CD14-positive monocyte (primary cell): ENCODE results near the gene RBPMS2. TPM values are rescaled to one million over a fixed set of nuclear protein-coding genes. Genes with fewer than 3 reads are reported as not detected.

Experiments used
- DNase-seq, 3 donors: peaks; one replicate each; pipeline ENCODE4 v3.0.0-alpha.2; 2011 to 2022
- H2AFZ ChIP-seq: 2 replicates; pipeline ENCODE4 v1.6.0; 2012; ENCODE audit warnings: mild to moderate bottlenecking, low read depth, low read length, inconsistent platforms; ENCODE audit not compliant: insufficient read depth, poor library complexity, severe bottlenecking
- H3K27ac ChIP-seq, 2 donors: 1 replicate in 1 of 2; 2 replicates in 1 of 2; pipeline ENCODE4 v1.5.1; 2012 to 2013; ENCODE audit warnings: low read length in 2 of 2, control low read depth in 1 of 2, inconsistent platforms in 1 of 2, low read depth in 1 of 2, mild to moderate bottlenecking in 1 of 2
- H3K27me3 ChIP-seq, 2 donors: one replicate each; pipeline versions ENCODE4 v1.6.0 to v1.6.1; 2011 to 2013; ENCODE audit warnings: low read length in 2 of 2; ENCODE audit not compliant: control insufficient read depth in 2 of 2, insufficient read depth in 2 of 2
- H3K36me3 ChIP-seq, 2 donors: replicated peaks in 1 of 2; 1 replicate in 1 of 2; 2 replicates in 1 of 2; pipeline versions ENCODE4 v1.5.1 to v1.6.1; 2012 to 2013; ENCODE audit warnings: low read length in 2 of 2, control low read depth in 1 of 2, inconsistent platforms in 1 of 2, mild to moderate bottlenecking in 1 of 2; ENCODE audit not compliant: insufficient read depth in 2 of 2, control insufficient read depth in 1 of 2
- H3K4me1 ChIP-seq, 2 donors: 1 replicate in 1 of 2; 2 replicates in 1 of 2; pipeline versions ENCODE4 v1.5.1 to v1.6.1; 2012 to 2013; ENCODE audit warnings: low read length in 2 of 2, control low read depth in 1 of 2, inconsistent platforms in 1 of 2, mild to moderate bottlenecking in 1 of 2, moderate library complexity in 1 of 2; ENCODE audit not compliant: insufficient read depth in 2 of 2, control insufficient read depth in 1 of 2
- H3K4me2 ChIP-seq: replicated peaks from 2 replicates; pipeline ENCODE3; 2012; ENCODE audit warnings: low read length, moderate library complexity, mild to moderate bottlenecking; ENCODE audit not compliant: poor library complexity, severe bottlenecking; ENCODE audit errors: extremely low read depth
- H3K4me3 ChIP-seq, 3 experiments: fragments of 200-600 bp in 1 of 3; sonication (generic) in 1 of 3; replicated peaks in 1 of 3; 1 replicate in 2 of 3; 2 replicates in 1 of 3; pipeline ENCODE4 v1.5.1; 2011 to 2013; ENCODE audit warnings: low read length in 3 of 3, mild to moderate bottlenecking in 3 of 3, control low read depth in 2 of 3, low read depth in 2 of 3, inconsistent platforms in 1 of 3, moderate library complexity in 1 of 3
- H3K79me2 ChIP-seq: 2 replicates; pipeline ENCODE4 v1.6.0; 2012; ENCODE audit warnings: mild to moderate bottlenecking, control low read depth, inconsistent platforms, low read length, moderate library complexity; ENCODE audit not compliant: insufficient read depth
- H3K9ac ChIP-seq: 2 replicates; pipeline ENCODE4 v1.6.0; 2017; ENCODE audit warnings: low read length, mild to moderate bottlenecking; ENCODE audit not compliant: insufficient read depth, poor library complexity, severe bottlenecking
- H3K9me3 ChIP-seq, 2 donors: replicated peaks in 1 of 2; 1 replicate in 1 of 2; 2 replicates in 1 of 2; pipeline versions ENCODE4 v1.5.1 to v1.6.1; 2012 to 2013; ENCODE audit warnings: low read length in 2 of 2, control low read depth in 1 of 2; ENCODE audit not compliant: control insufficient read depth in 1 of 2, insufficient read depth in 1 of 2
- H4K20me1 ChIP-seq: 2 replicates; pipeline ENCODE4 v1.6.0; 2012; ENCODE audit warnings: mild to moderate bottlenecking, low read length, control low read depth, moderate library complexity; ENCODE audit not compliant: insufficient read depth
- H3K27ac Mint-ChIP-seq, 7 donors: one replicate each; pipeline ENCODE4 v1.8.0; 2020; ENCODE audit warnings: mild to moderate bottlenecking in 7 of 7, mixed read lengths in 7 of 7, moderate library complexity in 6 of 7, inconsistent platforms in 2 of 7
- H3K27me3 Mint-ChIP-seq, 3 donors: one replicate each; pipeline ENCODE4 v1.8.0; 2021 to 2022; ENCODE audit warnings: low read depth in 3 of 3, mild to moderate bottlenecking in 3 of 3, mixed read lengths in 3 of 3, moderate library complexity in 3 of 3, inconsistent platforms in 1 of 3
- H3K36me3 Mint-ChIP-seq, 2 donors: one replicate each; pipeline ENCODE4 v1.8.0; 2020; ENCODE audit warnings: mixed read lengths in 2 of 2, inconsistent platforms in 1 of 2, mild to moderate bottlenecking in 1 of 2
- H3K4me1 Mint-ChIP-seq: one replicate; pipeline ENCODE4 v1.8.0; 2020; ENCODE audit warnings: mild to moderate bottlenecking, mixed read lengths
- H3K4me3 Mint-ChIP-seq, 2 donors: one replicate each; pipeline ENCODE4 v1.8.0; 2020; ENCODE audit warnings: mild to moderate bottlenecking in 2 of 2, mixed read lengths in 2 of 2, moderate library complexity in 1 of 2
- H3K9me3 Mint-ChIP-seq, 7 donors: one replicate each; pipeline ENCODE4 v1.8.0; 2020 to 2022; ENCODE audit warnings: mixed read lengths in 7 of 7, mild to moderate bottlenecking in 6 of 7, moderate library complexity in 6 of 7, inconsistent platforms in 2 of 7
- WGBS: methylation state at CpG from one replicate; pipeline ENCODE4 v1.1.5; 2013; ENCODE audit warnings: missing lambda C conversion rate; ENCODE audit not compliant: insufficient coverage; 5-methylcytosine and 5-hydroxymethylcytosine counted together
- intact Hi-C, 2 donors: fragments of 100-400 bp; cut with micrococcal nuclease; formaldehyde crosslinking; loops; one replicate each; pipeline versions ENCODE4 v1.15.0 to v1.15.1; 2023
- polyA plus RNA-seq, 3 donors: library from polyadenylated mRNA; depleted of rRNA in 1 of 3; unstranded in 2 of 3; stranded (reverse) in 1 of 3; fragments of 300-500 nt in 2 of 3; fragments of >200 nt in 1 of 3; fragmentation: Illumina TruSeq in 2 of 3; gene quantifications; 1 replicate in 2 of 3; 2 replicates in 1 of 3; pipeline ENCODE4 v1.2.3, GENCODE V29; 2012 to 2021
- TF ChIP-seq, protein P1 (sequence below): fragments of 200-600 bp; IDR thresholded peaks from one replicate; pipeline ENCODE4 v1.8.0; 2022; ENCODE audit warnings: antibody characterized with exemption, mild to moderate bottlenecking

Gene RBPMS2
- polyA plus RNA-seq, 3 donors, result not detected

DNA sequence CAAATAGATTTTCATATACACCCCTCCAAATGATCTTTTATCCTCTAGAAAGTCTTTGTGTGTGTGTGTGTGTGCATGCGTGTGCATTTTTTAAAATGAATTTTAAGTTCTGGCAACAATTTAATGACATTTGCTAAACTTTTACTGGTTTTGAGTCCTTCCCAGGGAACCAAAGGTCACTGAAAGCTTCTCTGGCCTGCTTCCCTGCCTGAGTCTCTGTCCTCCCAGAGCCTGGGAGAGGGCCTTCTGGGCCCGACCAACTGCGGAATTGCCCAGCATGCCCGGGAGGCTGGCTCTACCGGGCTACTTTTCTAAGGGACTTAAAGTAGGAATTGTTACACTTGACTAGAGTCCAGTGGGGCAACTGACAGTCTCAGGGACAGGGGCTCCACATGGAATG lies 7.4 kb upstream of the RBPMS2 start:
- Histone ChIP-seq H3K27me3 (peaks cover 0 to 15% of the 10 kb centered on the region in 2 donors), H3K4me1 (no peaks in the 10 kb centered on the region), H3K36me3 (no peaks in the 10 kb centered on the region), H3K79me2 (no peaks in the 10 kb centered on the region), H4K20me1 (no peaks in the 10 kb centered on the region), H3K27ac (no peak overlapping the region), H3K9ac (no peak overlapping the region), H3K4me3 (no peak overlapping the region), H2AFZ (no peak overlapping the region), H3K9me3 (no peaks in the 10 kb centered on the region), H3K4me2 (no peak overlapping the region)
- H3K4me1 Mint-ChIP-seq, result no peaks in the 10 kb centered on the region
- peaks cover 0 to 3% (median 0%) of the 10 kb centered on the region in 7 donors for H3K9me3 Mint-ChIP-seq
- peaks cover 22 to 31% (median 25%) of the 10 kb centered on the region in 3 donors for H3K27me3 Mint-ChIP-seq
- H3K36me3 Mint-ChIP-seq, result no peaks in the 10 kb centered on the region
- 80% methylated on average over 2 of the region's 5 CpGs for WGBS
- intact Hi-C loops, result no loop called here
- H3K4me3 Mint-ChIP-seq, result no peak overlapping the region
- no peak overlapping the region for H3K27ac Mint-ChIP-seq
- DNase-seq, result no peak
- TF ChIP-seq, protein P1, sequence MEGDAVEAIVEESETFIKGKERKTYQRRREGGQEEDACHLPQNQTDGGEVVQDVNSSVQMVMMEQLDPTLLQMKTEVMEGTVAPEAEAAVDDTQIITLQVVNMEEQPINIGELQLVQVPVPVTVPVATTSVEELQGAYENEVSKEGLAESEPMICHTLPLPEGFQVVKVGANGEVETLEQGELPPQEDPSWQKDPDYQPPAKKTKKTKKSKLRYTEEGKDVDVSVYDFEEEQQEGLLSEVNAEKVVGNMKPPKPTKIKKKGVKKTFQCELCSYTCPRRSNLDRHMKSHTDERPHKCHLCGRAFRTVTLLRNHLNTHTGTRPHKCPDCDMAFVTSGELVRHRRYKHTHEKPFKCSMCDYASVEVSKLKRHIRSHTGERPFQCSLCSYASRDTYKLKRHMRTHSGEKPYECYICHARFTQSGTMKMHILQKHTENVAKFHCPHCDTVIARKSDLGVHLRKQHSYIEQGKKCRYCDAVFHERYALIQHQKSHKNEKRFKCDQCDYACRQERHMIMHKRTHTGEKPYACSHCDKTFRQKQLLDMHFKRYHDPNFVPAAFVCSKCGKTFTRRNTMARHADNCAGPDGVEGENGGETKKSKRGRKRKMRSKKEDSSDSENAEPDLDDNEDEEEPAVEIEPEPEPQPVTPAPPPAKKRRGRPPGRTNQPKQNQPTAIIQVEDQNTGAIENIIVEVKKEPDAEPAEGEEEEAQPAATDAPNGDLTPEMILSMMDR, result no peak

DNA sequence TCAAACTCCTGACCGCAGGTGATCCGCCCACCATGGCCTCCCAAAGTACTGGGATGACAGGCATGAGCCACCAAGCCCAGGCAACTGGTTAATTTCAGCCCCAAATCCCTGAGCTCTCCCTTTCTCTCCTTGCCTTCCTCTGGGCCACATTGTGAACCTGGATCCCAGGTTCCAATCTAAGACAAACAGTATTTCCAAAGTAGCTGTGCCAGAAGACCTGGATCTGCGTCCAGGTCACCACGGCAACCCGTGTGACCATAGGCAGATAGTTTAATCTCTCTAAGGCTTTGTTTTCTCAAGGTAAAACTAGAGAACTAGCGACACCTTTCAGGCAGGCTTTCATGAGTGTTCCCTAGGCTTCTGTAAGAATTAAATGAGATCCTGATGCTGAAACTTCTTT lies 5.9 kb upstream of the RBPMS2 start:
- TF ChIP-seq, protein P1, result no peak
- no peak overlapping the region for H3K4me2 ChIP-seq
- H2AFZ ChIP-seq, result no peak overlapping the region
- H3K4me3 ChIP-seq, result no peak overlapping the region
- peaks cover 11 to 30% of the 10 kb centered on the region in 2 donors for H3K27me3 ChIP-seq
- H3K27ac Mint-ChIP-seq, result no peak overlapping the region
- peaks cover 37 to 46% (median 40%) of the 10 kb centered on the region in 3 donors for H3K27me3 Mint-ChIP-seq
- H3K9ac ChIP-seq, result no peak overlapping the region
- no peaks in the 10 kb centered on the region for H3K79me2 ChIP-seq
- H3K9me3 Mint-ChIP-seq, result peaks cover 0 to 6% (median 1%) of the 10 kb centered on the region in 7 donors
- no peak overlapping the region for H3K27ac ChIP-seq
- H3K4me1 ChIP-seq, result no peaks in the 10 kb centered on the region
- DNase-seq, result no peak
- intact Hi-C loops, result no loop called here
- no peak overlapping the region for H3K4me3 Mint-ChIP-seq
- no peaks in the 10 kb centered on the region for H4K20me1 ChIP-seq
- peaks cover 1% of the 10 kb centered on the region for H3K4me1 Mint-ChIP-seq
- peaks cover 0 to 3% of the 10 kb centered on the region in 2 donors for H3K36me3 Mint-ChIP-seq
- H3K9me3 ChIP-seq, result peaks cover 0 to 5% of the 10 kb centered on the region in 2 donors
- H3K36me3 ChIP-seq, result no peaks in the 10 kb centered on the region
- WGBS, result 98% methylated on average over 6 of the region's 6 CpGs
